Endothelial cell of umbilical vein (primary cell): ENCODE data around the gene POM121L12. TPM values are rescaled to one million over a fixed set of nuclear protein-coding genes. Genes with fewer than 3 reads are reported as not detected.
A peak's percentile ranks its signal among the peaks of the same experiment; 100 is the strongest.

ENCODE experiments used
- BruUV-seq: library from RNA; stranded (reverse); fragments of 400-500 nt; replicated peaks from 2 replicates; lab custom pipeline; 2021; lab: Mats Ljungman, UMichigan
- CTCF ChIA-PET: fragments of 300-600, 350-600 bp; sonication (Branson Sonifier 250); formaldehyde crosslinking; loops from one replicate; lab custom pipeline; 2021; ENCODE audit warnings: antibody characterized with exemption, inconsistent platforms; lab: Charles Lee
- POLR2A ChIA-PET: fragments of 300-600, 350-600 bp; sonication (Branson Sonifier 250); formaldehyde crosslinking; loops from one replicate; lab custom pipeline; 2021; ENCODE audit warnings: antibody characterized with exemption, inconsistent platforms; lab: Charles Lee
- DNase-seq: peaks from one replicate; pipeline ENCODE4 v3.0.0-alpha.2; 2011; ENCODE audit warnings: low read depth, low spot score
- FAIRE-seq: peaks from 2 replicates; lab custom pipeline; 2011; peaks lifted over from hg19 to GRCh38; lab: Jason Lieb, UNC
- H2AFZ ChIP-seq: 2 replicates; pipeline ENCODE4 v1.6.0; 2012; ENCODE audit warnings: low read depth, low read length, control low read depth, inconsistent platforms
- H3K27ac ChIP-seq: 2 replicates; pipeline ENCODE4 v1.5.1; 2011; ENCODE audit warnings: low read depth, mild to moderate bottlenecking, control low read depth, low read length, moderate library complexity; ENCODE audit not compliant: insufficient read depth
- H3K27me3 ChIP-seq, 2 experiments: 2 replicates each; pipeline versions ENCODE4 v1.6.0 to v1.6.1; 2011; ENCODE audit warnings: low read length in 2 of 2, mixed read lengths in 1 of 2; ENCODE audit not compliant: control insufficient read depth in 2 of 2, insufficient read depth in 2 of 2
- H3K36me3 ChIP-seq, 2 experiments: 2 replicates in 1 of 2; 3 replicates in 1 of 2; pipeline ENCODE4 v1.5.1; 2011; ENCODE audit warnings: low read length in 2 of 2, mild to moderate bottlenecking in 1 of 2, moderate library complexity in 1 of 2; ENCODE audit not compliant: control insufficient read depth in 2 of 2, insufficient read depth in 2 of 2; ENCODE audit errors: extremely low read depth in 1 of 2
- H3K4me1 ChIP-seq: 3 replicates; pipeline ENCODE4 v1.5.1; 2011; ENCODE audit warnings: mild to moderate bottlenecking, low read length; ENCODE audit not compliant: control insufficient read depth, insufficient read depth; ENCODE audit errors: extremely low read depth
- H3K4me2 ChIP-seq: 2 replicates; pipeline ENCODE4 v1.6.1; 2011; ENCODE audit warnings: low read length, control low read depth, mixed read lengths; ENCODE audit not compliant: insufficient read depth
- H3K4me3 ChIP-seq, 3 experiments: fragments of 200-600 bp in 1 of 3; sonication (generic), shearing (Covaris generic) in 1 of 3; replicated peaks in 1 of 3; 2 replicates each; pipeline ENCODE4 v1.5.1; 2011 to 2016; ENCODE audit warnings: control low read depth in 3 of 3, low read length in 3 of 3, mild to moderate bottlenecking in 2 of 3, inconsistent platforms in 1 of 3, low read depth in 1 of 3, moderate library complexity in 1 of 3; ENCODE audit not compliant: insufficient read depth in 1 of 3
- H3K79me2 ChIP-seq: 2 replicates; pipeline ENCODE4 v1.6.0; 2012; ENCODE audit warnings: low read length, inconsistent platforms; ENCODE audit not compliant: control insufficient read depth, insufficient read depth
- H3K9ac ChIP-seq: replicated peaks from 2 replicates; pipeline ENCODE3; 2011; ENCODE audit warnings: low read length, control low read depth; ENCODE audit not compliant: insufficient read depth; ENCODE audit errors: extremely low read depth
- H3K9me1 ChIP-seq: replicated peaks from 3 replicates; pipeline ENCODE4 v1.6.0; 2011; ENCODE audit warnings: mild to moderate bottlenecking, low read length; ENCODE audit not compliant: control insufficient read depth, insufficient read depth; ENCODE audit errors: extremely low read depth
- H3K9me3 ChIP-seq: replicated peaks from 2 replicates; pipeline ENCODE4 v1.5.1; 2012; ENCODE audit warnings: low read length, inconsistent platforms; ENCODE audit not compliant: control insufficient read depth, insufficient read depth
- H4K20me1 ChIP-seq: replicated peaks from 2 replicates; pipeline ENCODE3; 2011; ENCODE audit warnings: mild to moderate bottlenecking, low read length; ENCODE audit not compliant: control insufficient read depth, insufficient read depth; ENCODE audit errors: extremely low read depth
- CTCF ChIP-seq, 2 donors: IDR thresholded peaks; 1 replicate in 1 of 2; 2 replicates in 1 of 2; pipeline ENCODE4 v1.5.1; 2011; ENCODE audit warnings: low read length in 2 of 2, mild to moderate bottlenecking in 2 of 2, moderate library complexity in 2 of 2, control low read depth in 1 of 2, inconsistent platforms in 1 of 2, low read depth in 1 of 2; ENCODE audit not compliant: insufficient read depth in 1 of 2; ENCODE audit errors: extremely low read depth in 1 of 2
- EZH2 ChIP-seq: IDR thresholded peaks from 2 replicates; pipeline ENCODE4 v1.6.1; 2012; ENCODE audit warnings: borderline replicate concordance, low read depth, mild to moderate bottlenecking, moderate library complexity, low read length, inconsistent platforms; ENCODE audit not compliant: severe bottlenecking
- FOS ChIP-seq: IDR thresholded peaks from 2 replicates; pipeline ENCODE4 v1.6.1; 2011; ENCODE audit warnings: mild to moderate bottlenecking, low read length, moderate library complexity, borderline replicate concordance; ENCODE audit not compliant: insufficient read depth
- GATA2 ChIP-seq: IDR thresholded peaks from 2 replicates; pipeline ENCODE4 v1.7.0; 2011; ENCODE audit warnings: low read depth, mild to moderate bottlenecking, moderate library complexity, mixed read lengths, low read length; ENCODE audit not compliant: insufficient read length, insufficient read depth
- JUN ChIP-seq: IDR thresholded peaks from 2 replicates; pipeline ENCODE4 v1.6.1; 2011; ENCODE audit warnings: borderline replicate concordance, low read depth; ENCODE audit not compliant: insufficient read length, insufficient read depth
- MAX ChIP-seq: IDR thresholded peaks from 2 replicates; pipeline ENCODE4 v1.6.1; 2011; ENCODE audit not compliant: insufficient read depth, insufficient read length
- MYC ChIP-seq: IDR thresholded peaks from one replicate; pipeline ENCODE4 v1.6.1; 2011; ENCODE audit warnings: mild to moderate bottlenecking, low read depth, low read length
- POLR2A ChIP-seq: IDR thresholded peaks from 2 replicates; pipeline ENCODE4 v1.6.1; 2012; ENCODE audit warnings: low read depth, mild to moderate bottlenecking, control low read depth, low read length
- POLR2AphosphoS5 ChIP-seq: IDR thresholded peaks from 2 replicates; pipeline ENCODE4 v1.6.1; 2012; ENCODE audit warnings: low read depth, mild to moderate bottlenecking, control low read depth, low read length, moderate library complexity; ENCODE audit not compliant: insufficient read depth
- dilution Hi-C: fragments of 300-500 bp; cut with MboI; formaldehyde crosslinking; loops from one replicate; pipeline ENCODE4 v1.15.0; 2019; ENCODE audit warnings: low sequenced_read_pairs; ENCODE audit not compliant: extremely low pct_ligation_motif_present
- intact Hi-C: fragments of 100-400 bp; cut with micrococcal nuclease; formaldehyde crosslinking; loops from one replicate; pipeline ENCODE4 v1.10.0; 2022
- polyA plus RNA-seq, 4 experiments: library from polyadenylated mRNA; depleted of rRNA in 3 of 4; stranded (reverse) in 3 of 4; unstranded in 1 of 4; fragments of >200 nt; gene quantifications; 2 replicates each; pipeline versions ENCODE4 v1.2.1 to v1.2.3, GENCODE V29; 2011 to 2012; ENCODE audit warnings: missing spikeins in 1 of 4
- total RNA-seq: library from RNA; stranded (reverse); gene quantifications from 2 replicates; pipeline ENCODE4 v1.2.3, GENCODE V29; 2021

Gene POM121L12
- total and polyA plus RNA-seq, 2 donors (not counting 3 experiments of a cell fraction or from before 2014, with no cell fraction given) = not detected

DNA sequence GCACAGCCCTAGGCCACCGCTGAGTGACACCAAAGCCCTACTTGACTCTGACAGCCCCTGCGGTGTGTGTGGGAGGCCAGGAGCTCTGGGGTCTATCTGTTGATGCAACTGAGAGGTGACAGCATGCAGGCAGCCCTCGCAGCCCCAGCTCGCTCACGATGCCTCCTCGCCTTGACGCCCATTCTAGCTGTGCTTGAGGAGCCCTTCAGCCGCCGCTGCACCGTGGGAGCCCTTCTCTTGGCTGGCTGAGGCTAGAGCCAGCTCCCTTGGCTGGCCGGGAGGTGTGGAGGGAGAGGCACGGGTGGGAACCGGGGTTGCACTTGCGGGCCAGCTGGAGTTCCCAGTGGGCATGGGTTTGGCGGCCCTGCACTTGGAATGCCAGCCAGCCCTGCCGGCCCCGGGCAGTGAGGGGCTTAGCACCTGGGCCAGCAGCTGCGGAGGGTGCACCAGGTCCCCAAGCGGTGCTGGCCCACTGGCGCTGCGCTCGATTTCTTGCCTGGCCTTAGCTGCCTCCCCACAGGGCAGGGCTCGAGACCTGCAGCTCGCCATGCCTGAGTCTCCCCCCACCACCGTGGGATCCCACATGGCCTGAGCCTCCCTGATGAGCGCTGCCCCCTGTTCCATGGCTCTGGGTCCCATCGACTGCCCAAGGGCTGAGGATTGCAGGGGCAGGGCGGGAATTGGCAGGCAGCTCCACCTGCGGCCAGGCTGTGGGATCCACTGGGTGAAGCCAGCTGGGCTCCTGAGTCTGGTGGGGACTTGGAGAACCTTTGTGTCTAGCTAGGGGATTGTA lies 31.6 kb upstream of the POM121L12 start:
- no TSS peak for BruUV-seq
- ChIA-PET POLR2A (no interaction called here), CTCF (no interaction called here)
- no peaks in the 10 kb centered on the region for H3K27me3 ChIP-seq
- H3K9me1 ChIP-seq = no peaks in the 10 kb centered on the region
- intact Hi-C loops (no loop called here), dilution Hi-C loops (no loop called here)
- TF ChIP-seq JUN (no peak), GATA2 (no peak), MYC (no peak), POLR2AphosphoS5 (no peak), FOS (no peak)
- FAIRE-seq = no peak
- H3K27ac ChIP-seq = no peak overlapping the region
- no peaks in the 10 kb centered on the region for H3K79me2 ChIP-seq
- no peak for DNase-seq
- H3K4me3 ChIP-seq = no peak overlapping the region
- no peaks in the 10 kb centered on the region for H3K36me3 ChIP-seq
- no peak overlapping the region for H3K9ac ChIP-seq
- H2AFZ ChIP-seq = no peak overlapping the region
- H3K9me3 ChIP-seq = no peaks in the 10 kb centered on the region
- no peaks in the 10 kb centered on the region for H3K4me1 ChIP-seq
- no peaks in the 10 kb centered on the region for H4K20me1 ChIP-seq
- H3K4me2 ChIP-seq = no peak overlapping the region

DNA sequence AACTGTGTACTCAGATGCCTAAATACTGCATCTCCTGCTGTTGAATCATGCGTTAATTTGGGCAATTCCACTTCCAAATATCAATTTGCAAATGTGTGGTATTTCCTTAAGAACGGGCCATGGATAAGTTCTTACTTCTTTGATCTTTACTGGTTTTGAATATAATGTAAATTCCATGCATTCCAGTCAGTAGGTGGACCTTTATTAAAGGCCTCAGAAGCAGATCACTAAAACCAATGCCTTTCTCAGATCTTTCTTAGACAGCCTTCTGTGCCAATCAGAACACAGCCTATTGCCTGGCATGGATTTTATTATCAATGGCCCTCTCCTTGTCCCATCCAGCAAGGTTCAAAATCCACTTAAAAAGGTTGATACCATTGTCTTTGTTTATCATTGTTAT lies 21.5 kb upstream of the POM121L12 start:
- FAIRE-seq (no peak), DNase-seq (peak; percentile 19)
- H3K9me1 ChIP-seq = no peaks in the 10 kb centered on the region
- H4K20me1 ChIP-seq = no peaks in the 10 kb centered on the region
- H3K9ac ChIP-seq = no peak overlapping the region
- no peaks in the 10 kb centered on the region for H3K9me3 ChIP-seq
- TF ChIP-seq JUN = no peak
- TF ChIP-seq POLR2AphosphoS5 = no peak
- no peak for TF ChIP-seq EZH2
- TF ChIP-seq MYC = no peak
- TF ChIP-seq FOS = no peak
- TF ChIP-seq POLR2A = no peak
- TF ChIP-seq MAX = no peak
- TF ChIP-seq GATA2 = no peak
- TF ChIP-seq CTCF (IDR thresholded peaks at IDR 0.05; ENCODE audit: extremely low read depth in 1 of 2, insufficient read depth in 1 of 2, low read depth in 1 of 2, low read length in 2 of 2) = no peak
- H3K4me2 ChIP-seq = no peak overlapping the region
- no peak overlapping the region for H3K4me3 ChIP-seq
- no peak overlapping the region for H3K27ac ChIP-seq
- CTCF ChIA-PET = interaction anchor here (1.0 kb wide), 1 partner anchor 8 kb away, joined by 3 read pairs; no protein-coding TSS in a partner anchor
- H2AFZ ChIP-seq = no peak overlapping the region
- dilution Hi-C loops (no loop called here), intact Hi-C loops (no loop called here)
- no peaks in the 10 kb centered on the region for H3K36me3 ChIP-seq
- POLR2A ChIA-PET = no interaction called here
- no TSS peak for BruUV-seq
- no peaks in the 10 kb centered on the region for H3K27me3 ChIP-seq
- H3K79me2 ChIP-seq = no peaks in the 10 kb centered on the region
- H3K4me1 ChIP-seq = no peaks in the 10 kb centered on the region
